ENCODE results near the gene C8G. TPM values are rescaled to one million over a fixed set of nuclear protein-coding genes. Genes with fewer than 3 reads are reported as not detected.

Gene C8G
- total RNA-seq, 2 donors from 2014 or later, result not detected

DNA sequence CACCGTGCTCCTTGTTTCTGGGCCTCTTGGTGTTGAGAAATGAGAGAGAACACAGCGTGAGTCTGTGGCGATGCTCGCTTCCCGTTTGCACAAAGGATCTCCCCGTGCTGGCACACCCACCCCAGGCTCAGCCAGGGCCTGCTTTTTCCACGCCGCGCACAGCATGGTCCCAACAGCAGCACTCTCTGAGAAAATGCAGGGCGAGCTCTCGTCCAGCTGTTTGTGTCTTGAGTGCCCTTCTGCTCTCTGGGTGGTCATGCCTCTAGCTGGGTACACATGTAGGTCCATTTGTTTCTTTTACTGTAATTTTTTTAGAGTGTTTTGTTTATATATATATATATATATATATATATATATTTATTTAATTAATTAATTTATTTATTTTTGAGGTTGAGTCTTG is 27.1 kb upstream of the C8G start:
- Histone ChIP-seq H3K9me3 (no peaks in the 10 kb centered on the region), H3K27ac (no peak overlapping the region), H3K36me3 (peaks cover 6 to 18% of the 10 kb centered on the region in 2 donors), H3K4me1 (replicated peaks) (no peaks in the 10 kb centered on the region), H3K27me3 (replicated peaks; ENCODE audit: insufficient read depth) (no peaks in the 10 kb centered on the region), H3K4me3 (no peak overlapping the region)
- TF ChIP-seq POLR2AphosphoS5 (IDR thresholded peaks at IDR 0.05), result no peak
- TF ChIP-seq, protein P1, sequence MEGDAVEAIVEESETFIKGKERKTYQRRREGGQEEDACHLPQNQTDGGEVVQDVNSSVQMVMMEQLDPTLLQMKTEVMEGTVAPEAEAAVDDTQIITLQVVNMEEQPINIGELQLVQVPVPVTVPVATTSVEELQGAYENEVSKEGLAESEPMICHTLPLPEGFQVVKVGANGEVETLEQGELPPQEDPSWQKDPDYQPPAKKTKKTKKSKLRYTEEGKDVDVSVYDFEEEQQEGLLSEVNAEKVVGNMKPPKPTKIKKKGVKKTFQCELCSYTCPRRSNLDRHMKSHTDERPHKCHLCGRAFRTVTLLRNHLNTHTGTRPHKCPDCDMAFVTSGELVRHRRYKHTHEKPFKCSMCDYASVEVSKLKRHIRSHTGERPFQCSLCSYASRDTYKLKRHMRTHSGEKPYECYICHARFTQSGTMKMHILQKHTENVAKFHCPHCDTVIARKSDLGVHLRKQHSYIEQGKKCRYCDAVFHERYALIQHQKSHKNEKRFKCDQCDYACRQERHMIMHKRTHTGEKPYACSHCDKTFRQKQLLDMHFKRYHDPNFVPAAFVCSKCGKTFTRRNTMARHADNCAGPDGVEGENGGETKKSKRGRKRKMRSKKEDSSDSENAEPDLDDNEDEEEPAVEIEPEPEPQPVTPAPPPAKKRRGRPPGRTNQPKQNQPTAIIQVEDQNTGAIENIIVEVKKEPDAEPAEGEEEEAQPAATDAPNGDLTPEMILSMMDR (IDR thresholded peaks at IDR 0.05), result no peak
- no peak for TF ChIP-seq POLR2A (IDR thresholded peaks at IDR 0.05)
- DNase-seq (ENCODE audit: low spot score), result no peak
- intact Hi-C loops (cut with DNase I), result no loop called here
- WGBS, result 86% methylated on average over 11 of the region's 11 CpGs

DNA sequence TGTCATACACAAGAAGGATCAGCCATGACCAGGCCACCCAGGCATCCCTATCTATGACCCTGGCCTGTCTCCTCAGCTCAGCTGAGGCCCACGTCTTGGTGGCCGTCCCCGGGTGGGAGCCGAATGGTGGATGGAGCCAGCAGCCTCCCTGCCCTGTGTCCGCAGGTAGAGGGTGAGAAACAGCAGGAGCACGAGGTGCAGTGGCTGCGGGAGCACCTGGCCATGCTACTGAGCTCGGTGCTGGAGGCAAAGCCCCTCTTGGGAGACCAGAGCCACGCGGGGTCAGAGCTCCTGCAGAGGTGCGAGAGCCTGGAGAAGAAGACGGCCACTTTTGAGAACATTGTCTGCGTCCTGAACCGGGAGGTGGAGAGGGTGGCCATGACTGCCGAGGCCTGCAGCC is 25.0 kb upstream of the C8G start:
- H3K4me1 ChIP-seq (replicated peaks), result no peaks in the 10 kb centered on the region
- no peak overlapping the region for H3K27ac ChIP-seq
- WGBS, result 96% methylated on average over 15 of the region's 15 CpGs
- peaks cover 6 to 18% of the 10 kb centered on the region in 2 donors for H3K36me3 ChIP-seq
- intact Hi-C loops (cut with DNase I), result no loop called here
- TF ChIP-seq POLR2A (IDR thresholded peaks at IDR 0.05), result no peak
- no peak for TF ChIP-seq POLR2AphosphoS5 (IDR thresholded peaks at IDR 0.05)
- TF ChIP-seq, protein P1 (IDR thresholded peaks at IDR 0.05), result no peak
- H3K4me3 ChIP-seq, result no peak overlapping the region
- H3K9me3 ChIP-seq, result no peaks in the 10 kb centered on the region
- H3K27me3 ChIP-seq (replicated peaks; ENCODE audit: insufficient read depth), result no peaks in the 10 kb centered on the region
- DNase-seq (ENCODE audit: low spot score), result no peak

DNA sequence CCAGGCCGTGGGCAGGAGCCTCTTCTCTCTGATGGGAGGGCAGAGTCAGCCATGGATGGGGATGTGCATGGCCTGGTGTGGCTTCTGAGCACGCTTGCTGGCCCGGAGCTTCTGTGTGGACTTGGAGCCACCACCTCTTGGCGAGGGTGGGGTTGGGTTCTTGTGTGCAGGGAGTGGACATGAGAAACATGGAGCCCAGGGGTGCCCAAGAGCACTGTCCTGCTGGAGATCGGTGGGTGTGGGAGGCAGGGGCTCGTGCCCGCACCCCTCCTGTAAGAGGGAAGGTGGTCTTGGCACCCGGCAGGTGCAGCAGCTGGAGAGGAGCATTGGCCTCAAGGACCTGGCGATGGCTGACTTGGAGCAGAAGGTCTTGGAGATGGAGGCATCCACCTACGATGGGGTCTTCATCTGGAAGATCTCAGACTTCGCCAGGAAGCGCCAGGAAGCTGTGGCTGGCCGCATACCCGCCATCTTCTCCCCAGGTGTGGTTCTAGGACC is 24.3 kb upstream of the C8G start:
- intact Hi-C loops (cut with DNase I), result no loop called here
- Histone ChIP-seq H3K4me3 (no peak overlapping the region), H3K4me1 (replicated peaks) (no peaks in the 10 kb centered on the region), H3K36me3 (peaks cover 6 to 18% of the 10 kb centered on the region in 2 donors), H3K27me3 (replicated peaks; ENCODE audit: insufficient read depth) (no peaks in the 10 kb centered on the region), H3K9me3 (no peaks in the 10 kb centered on the region), H3K27ac (no peak overlapping the region)
- DNase-seq (ENCODE audit: low spot score), result no peak
- TF ChIP-seq, protein P1 (IDR thresholded peaks at IDR 0.05), result no peak
- TF ChIP-seq POLR2A (IDR thresholded peaks at IDR 0.05), result no peak
- no peak for TF ChIP-seq POLR2AphosphoS5 (IDR thresholded peaks at IDR 0.05)
- WGBS, result 94% methylated on average over 14 of the region's 14 CpGs

DNA sequence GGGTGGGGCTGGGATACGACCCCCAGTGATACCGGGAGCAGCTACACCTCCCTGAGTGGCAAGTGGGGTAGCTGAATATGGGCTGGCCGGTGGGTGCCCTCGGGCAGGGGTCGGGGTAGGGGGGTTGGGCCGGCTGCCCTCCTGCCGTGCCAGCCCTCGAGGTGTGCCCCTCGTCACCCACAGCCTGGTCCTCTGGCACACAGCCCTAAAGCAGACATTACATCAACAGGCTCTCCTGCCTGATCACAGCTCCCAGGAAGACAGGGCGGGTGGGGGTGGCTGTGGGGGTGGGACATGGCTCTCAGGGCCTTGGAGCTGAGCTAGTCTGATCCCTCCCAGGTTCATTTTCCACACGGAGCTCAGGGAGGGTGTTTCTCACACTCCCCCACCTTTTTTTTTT is 23.7 kb upstream of the C8G start:
- Histone ChIP-seq H3K36me3 (peaks cover 10 to 18% of the 10 kb centered on the region in 2 donors), H3K9me3 (no peaks in the 10 kb centered on the region), H3K27ac (no peak overlapping the region), H3K4me1 (replicated peaks) (no peaks in the 10 kb centered on the region), H3K27me3 (replicated peaks; ENCODE audit: insufficient read depth) (no peaks in the 10 kb centered on the region), H3K4me3 (no peak overlapping the region)
- TF ChIP-seq POLR2A (IDR thresholded peaks at IDR 0.05) (no peak), POLR2AphosphoS5 (IDR thresholded peaks at IDR 0.05) (no peak)
- TF ChIP-seq, protein P1 (IDR thresholded peaks at IDR 0.05), result no peak
- no peak for DNase-seq (ENCODE audit: low spot score)
- WGBS, result 91% methylated on average over 11 of the region's 11 CpGs
- intact Hi-C loops (cut with DNase I), result no loop called here

DNA sequence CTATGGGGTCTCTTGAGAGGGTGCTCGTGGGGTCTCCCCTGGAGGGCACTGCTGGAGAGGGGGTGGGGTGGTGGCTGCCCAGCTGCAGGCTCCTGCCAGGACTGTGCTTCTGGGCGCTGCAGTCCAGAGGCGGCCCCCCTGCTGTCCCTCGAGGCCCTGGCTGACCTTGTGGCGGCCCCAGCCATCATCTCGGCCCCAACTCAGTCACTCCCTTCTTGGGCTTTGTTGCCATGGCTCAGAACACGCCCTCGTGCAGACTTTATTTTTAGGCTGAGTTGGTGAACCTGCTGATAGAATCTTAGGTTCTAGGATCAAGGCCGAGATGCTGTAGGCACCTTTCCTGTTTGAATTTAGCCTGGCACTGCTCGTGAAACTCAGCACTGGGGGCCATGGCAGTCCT is 23.3 kb upstream of the C8G start:
- no peak for TF ChIP-seq POLR2A (IDR thresholded peaks at IDR 0.05)
- intact Hi-C loops (cut with DNase I), result no loop called here
- 80% methylated on average over 10 of the region's 10 CpGs for WGBS
- DNase-seq (ENCODE audit: low spot score), result no peak
- no peaks in the 10 kb centered on the region for H3K27me3 ChIP-seq (replicated peaks; ENCODE audit: insufficient read depth)
- no peaks in the 10 kb centered on the region for H3K9me3 ChIP-seq
- no peaks in the 10 kb centered on the region for H3K4me1 ChIP-seq (replicated peaks)
- no peak overlapping the region for H3K27ac ChIP-seq
- H3K36me3 ChIP-seq, result peaks cover 11 to 18% of the 10 kb centered on the region in 2 donors
- no peak overlapping the region for H3K4me3 ChIP-seq

Measured in prostate gland (tissue), 2 donors.